ENCODE measurements around the gene DSTYK.
"Not testable (repeated sequence)": the region's sequence is repeated elsewhere in the genome, so short reads cannot be mapped to it uniquely, and the experiment has no call there.

DSTYK gene

DNA sequence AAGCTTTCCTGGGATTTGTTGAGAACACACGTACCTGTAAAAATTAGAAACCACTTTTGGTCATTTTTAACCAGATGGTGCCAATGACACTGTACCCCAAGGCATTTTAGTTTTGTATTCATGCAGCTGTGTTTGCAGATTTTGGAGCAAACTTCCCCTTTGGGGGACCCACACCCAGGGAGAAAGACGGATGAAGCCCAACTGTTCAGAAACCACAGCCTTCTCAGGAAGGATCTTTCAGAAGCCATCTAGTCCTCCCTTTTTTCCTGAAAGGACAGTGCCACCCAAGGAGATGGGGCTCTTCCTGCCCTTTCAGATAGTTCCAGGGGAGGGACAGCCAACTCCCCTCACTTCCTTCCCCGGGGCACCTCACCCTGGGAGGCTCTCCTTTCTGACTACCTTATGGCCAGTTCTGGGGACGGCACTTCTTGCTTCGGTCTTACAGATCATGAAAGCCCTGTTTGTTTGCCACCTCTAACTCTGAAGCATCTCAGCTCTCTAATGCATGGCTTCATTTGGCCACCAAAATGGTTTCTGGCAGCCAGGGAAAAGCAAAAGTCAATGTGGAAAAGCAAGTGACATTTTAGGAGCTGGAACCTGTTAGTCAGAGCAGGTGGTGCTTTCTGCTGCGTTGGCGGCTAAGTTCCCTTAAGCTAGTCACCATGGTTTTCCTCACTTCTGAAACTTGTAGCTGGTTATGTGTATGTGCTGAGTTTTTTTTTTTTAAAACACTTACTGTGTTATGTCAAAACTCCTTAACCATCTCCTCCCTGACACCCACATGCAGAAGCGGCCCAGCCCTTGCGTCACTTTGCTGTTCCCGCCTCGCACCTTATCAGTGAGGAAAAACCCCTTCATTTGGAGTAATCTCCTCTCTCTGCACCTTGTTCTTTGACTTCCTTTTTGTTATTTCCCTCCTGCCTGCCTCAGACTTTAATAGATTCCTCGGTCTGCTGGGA is 26.3 kb upstream of the DSTYK start:
- CTCF ChIA-PET = interaction anchor here (0.6 to 30.5 kb wide), 4 partner anchors 2 to 87 kb away, joined by 3 to 743 read pairs (median 381); partner anchors contain the start of gene TMCC2
- peak; percentile 57 for DNase-seq (ENCODE audit: extremely low spot score)
- POLR2A ChIA-PET = no interaction called here
- TF ChIP-seq, protein P1, sequence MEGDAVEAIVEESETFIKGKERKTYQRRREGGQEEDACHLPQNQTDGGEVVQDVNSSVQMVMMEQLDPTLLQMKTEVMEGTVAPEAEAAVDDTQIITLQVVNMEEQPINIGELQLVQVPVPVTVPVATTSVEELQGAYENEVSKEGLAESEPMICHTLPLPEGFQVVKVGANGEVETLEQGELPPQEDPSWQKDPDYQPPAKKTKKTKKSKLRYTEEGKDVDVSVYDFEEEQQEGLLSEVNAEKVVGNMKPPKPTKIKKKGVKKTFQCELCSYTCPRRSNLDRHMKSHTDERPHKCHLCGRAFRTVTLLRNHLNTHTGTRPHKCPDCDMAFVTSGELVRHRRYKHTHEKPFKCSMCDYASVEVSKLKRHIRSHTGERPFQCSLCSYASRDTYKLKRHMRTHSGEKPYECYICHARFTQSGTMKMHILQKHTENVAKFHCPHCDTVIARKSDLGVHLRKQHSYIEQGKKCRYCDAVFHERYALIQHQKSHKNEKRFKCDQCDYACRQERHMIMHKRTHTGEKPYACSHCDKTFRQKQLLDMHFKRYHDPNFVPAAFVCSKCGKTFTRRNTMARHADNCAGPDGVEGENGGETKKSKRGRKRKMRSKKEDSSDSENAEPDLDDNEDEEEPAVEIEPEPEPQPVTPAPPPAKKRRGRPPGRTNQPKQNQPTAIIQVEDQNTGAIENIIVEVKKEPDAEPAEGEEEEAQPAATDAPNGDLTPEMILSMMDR (IDR thresholded peaks at IDR 0.05; ENCODE audit: control extremely low read depth, extremely low read depth, low read depth, missing control alignments) = no peak

GRCh38 chr1:205236951-205237475 is 25.5 kb upstream of the DSTYK start:
- TF ChIP-seq, protein P1 (IDR thresholded peaks at IDR 0.05; ENCODE audit: control extremely low read depth, extremely low read depth, low read depth, missing control alignments) = no peak
- no peak for DNase-seq (ENCODE audit: extremely low spot score)
- ChIA-PET POLR2A (no interaction called here), CTCF (interaction anchor here (0.9 to 30.5 kb wide), 4 partner anchors 1 to 88 kb away, joined by 3 to 743 read pairs (median 381); partner anchors contain the start of gene TMCC2)

DNA sequence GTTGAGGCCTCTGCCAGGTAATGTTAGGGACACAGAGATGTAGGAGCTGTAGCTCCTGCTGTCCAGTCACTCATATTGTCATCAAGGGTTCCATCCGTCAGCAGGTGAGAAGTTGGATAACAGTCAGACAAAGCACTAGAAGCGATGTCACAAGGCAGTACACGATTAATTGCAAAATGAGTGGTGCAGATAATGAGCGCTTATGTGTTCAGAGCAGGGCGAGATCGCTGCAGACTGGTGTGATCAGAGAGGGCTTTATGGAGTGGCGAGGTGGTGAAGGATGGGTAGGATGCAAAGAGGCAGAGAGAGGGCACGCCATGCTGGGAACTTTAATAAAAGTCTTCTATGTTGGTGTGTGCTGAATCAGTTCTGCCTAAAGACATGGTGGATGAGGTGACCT is 25.0 kb upstream of the DSTYK start:
- ChIA-PET POLR2A (no interaction called here), CTCF (interaction anchor here (0.9 to 25.0 kb wide), 3 partner anchors 8 to 37 kb away, joined by 3 to 743 read pairs (median 12); partner anchors contain the start of gene TMCC2)
- TF ChIP-seq, protein P1 (IDR thresholded peaks at IDR 0.05; ENCODE audit: control extremely low read depth, extremely low read depth, low read depth, missing control alignments) = no peak
- DNase-seq (ENCODE audit: extremely low spot score) = no peak

GRCh38 chr1:205235951-205236350 is 24.4 kb upstream of the DSTYK start:
- ChIA-PET POLR2A (no interaction called here), CTCF (interaction anchor here (0.8 to 25.0 kb wide), 6 partner anchors 8 to 423 kb away, joined by 3 to 743 read pairs (median 3); partner anchors contain the start of gene TMCC2)
- TF ChIP-seq, protein P1 (IDR thresholded peaks at IDR 0.05; ENCODE audit: control extremely low read depth, extremely low read depth, low read depth, missing control alignments) = no peak
- DNase-seq (ENCODE audit: extremely low spot score) = no peak

GRCh38 chr1:205233986-205234385 is 22.5 kb upstream of the DSTYK start:
- DNase-seq (ENCODE audit: extremely low spot score); POLR2A ChIA-PET: not testable (repeated sequence)
- CTCF ChIA-PET = interaction anchor here (4.0 to 25.0 kb wide), 2 partner anchors 18 to 40 kb away, joined by 12 to 743 read pairs; no protein-coding TSS in a partner anchor

- TF ChIP-seq, protein P1 (IDR thresholded peaks at IDR 0.05; ENCODE audit: control extremely low read depth, extremely low read depth, low read depth, missing control alignments) = no peak
- CTCF ChIA-PET = interaction anchor here (1.2 to 25.0 kb wide), 3 partner anchors 19 to 41 kb away, joined by 3 to 743 read pairs (median 12); no protein-coding TSS in a partner anchor
- POLR2A ChIA-PET = no interaction called here
- no peak for DNase-seq (ENCODE audit: extremely low spot score)
Observed at GRCh38 chr1:205232945-205233397, 21.5 kb upstream of the DSTYK start.

All from GM10248 (cell line).